NCI-H2196 treated with DMSO at 0.1 percent for 48 hours (cell line): ENCODE data around the gene RUFY3.
A peak's percentile ranks its signal among the peaks of the same experiment; 100 is the strongest.
"Not testable (repeated sequence)": the region's sequence is repeated elsewhere in the genome, so short reads cannot be mapped to it uniquely, and the experiment has no call there.

ENCODE experiments used
- DNase-seq: peaks from one replicate; lab custom pipeline; 2025; ENCODE audit not compliant: unreplicated experiment; lab: John Stamatoyannopoulos, UW

Gene RUFY3

GRCh38 chr4:70839589-70840093 lies 117.9 kb downstream of the RUFY3 start, which contains the start of gene GRSF1:
Gene GRSF1, minus strand, starts transcription at chr4:70839890. Its CDS starts 63 bp downstream, at chr4:70839827.
- DNase-seq: peak; percentile 39

GRCh38 chr4:70840137-70840536 lies 118.4 kb downstream of the RUFY3 start:
- DNase-seq: not testable (repeated sequence)

- not testable (repeated sequence) for DNase-seq
These were observed 118.9 kb downstream of the RUFY3 start for GRCh38 chr4:70840631-70841030.

- no peak for DNase-seq
These were observed 119.4 kb downstream of the RUFY3 start for GRCh38 chr4:70841211-70841610.

- no peak for DNase-seq
These were observed 120.2 kb downstream of the RUFY3 start for GRCh38 chr4:70841951-70842350.

- no peak for DNase-seq
These were observed 121.1 kb downstream of the RUFY3 start for GRCh38 chr4:70842761-70843435.

- DNase-seq: no peak
These were observed 122.4 kb downstream of the RUFY3 start for GRCh38 chr4:70844180-70844579.

GRCh38 chr4:70849291-70849690 lies 127.5 kb downstream of the RUFY3 start:
- DNase-seq: no peak

GRCh38 chr4:70855464-70855863 lies 133.7 kb downstream of the RUFY3 start:
- no peak for DNase-seq
